Left ventricle myocardium inferior (tissue), 1 donor: ENCODE data around the gene POU3F1. TPM values are rescaled to one million over a fixed set of nuclear protein-coding genes. Genes with fewer than 3 reads are reported as not detected.

ENCODE experiments used
- DNase-seq: peaks from one replicate; pipeline ENCODE4 v3.0.0-alpha.2; 2020
- H3K27ac ChIP-seq: fragments of 200-600 bp; replicated peaks from 2 replicates; pipeline ENCODE4 v1.8.0; 2021
- H3K27me3 ChIP-seq: fragments of 200-600 bp; 2 replicates; pipeline ENCODE4 v1.8.0; 2021; ENCODE audit warnings: low read depth
- H3K36me3 ChIP-seq: fragments of 200-600 bp; 2 replicates; pipeline ENCODE4 v1.8.0; 2021
- H3K4me1 ChIP-seq: fragments of 200-600 bp; 2 replicates; pipeline ENCODE4 v1.8.0; 2021
- H3K4me3 ChIP-seq: fragments of 200-600 bp; 2 replicates; pipeline ENCODE4 v1.8.0; 2021; ENCODE audit warnings: mild to moderate bottlenecking, moderate library complexity
- H3K9me3 ChIP-seq: fragments of 200-600 bp; replicated peaks from 2 replicates; pipeline ENCODE4 v1.8.0; 2021
- CTCF ChIP-seq: fragments of 200-600 bp; IDR thresholded peaks from 2 replicates; pipeline ENCODE4 v1.8.0; 2021; ENCODE audit warnings: antibody characterized with exemption, mild to moderate bottlenecking, borderline replicate concordance
- intact Hi-C: fragments of 100-400 bp; cut with micrococcal nuclease; formaldehyde crosslinking; loops from one replicate; pipeline ENCODE4 v1.11.0; 2022
- total RNA-seq: library from RNA; stranded (reverse); fragmentation: NEBNext Ultra II Directional; extraction: Animal tissue kit (Norgen Biotek cat#: 25700); gene quantifications from one replicate; pipeline ENCODE4 v1.2.1, GENCODE V29; 2021
- donor health status: DM: no; HTN: yes; CAD: no; lungs with severe emphysema.

The POU3F1 gene
- total RNA-seq, 1 donor from 2014 or later: 0.11 TPM

- no peak for TF ChIP-seq CTCF
- peaks cover 34% of the 10 kb centered on the region for H3K4me1 ChIP-seq
- intact Hi-C loops: no loop called here
- no peak overlapping the region for H3K4me3 ChIP-seq
- no peak overlapping the region for H3K27ac ChIP-seq
- H3K27me3 ChIP-seq: no peaks in the 10 kb centered on the region
- no peak for DNase-seq
- H3K9me3 ChIP-seq: no peaks in the 10 kb centered on the region
- no peaks in the 10 kb centered on the region for H3K36me3 ChIP-seq
Measured at GRCh38 chr1:38031513-38031866, 15.1 kb downstream of the POU3F1 start.

DNA sequence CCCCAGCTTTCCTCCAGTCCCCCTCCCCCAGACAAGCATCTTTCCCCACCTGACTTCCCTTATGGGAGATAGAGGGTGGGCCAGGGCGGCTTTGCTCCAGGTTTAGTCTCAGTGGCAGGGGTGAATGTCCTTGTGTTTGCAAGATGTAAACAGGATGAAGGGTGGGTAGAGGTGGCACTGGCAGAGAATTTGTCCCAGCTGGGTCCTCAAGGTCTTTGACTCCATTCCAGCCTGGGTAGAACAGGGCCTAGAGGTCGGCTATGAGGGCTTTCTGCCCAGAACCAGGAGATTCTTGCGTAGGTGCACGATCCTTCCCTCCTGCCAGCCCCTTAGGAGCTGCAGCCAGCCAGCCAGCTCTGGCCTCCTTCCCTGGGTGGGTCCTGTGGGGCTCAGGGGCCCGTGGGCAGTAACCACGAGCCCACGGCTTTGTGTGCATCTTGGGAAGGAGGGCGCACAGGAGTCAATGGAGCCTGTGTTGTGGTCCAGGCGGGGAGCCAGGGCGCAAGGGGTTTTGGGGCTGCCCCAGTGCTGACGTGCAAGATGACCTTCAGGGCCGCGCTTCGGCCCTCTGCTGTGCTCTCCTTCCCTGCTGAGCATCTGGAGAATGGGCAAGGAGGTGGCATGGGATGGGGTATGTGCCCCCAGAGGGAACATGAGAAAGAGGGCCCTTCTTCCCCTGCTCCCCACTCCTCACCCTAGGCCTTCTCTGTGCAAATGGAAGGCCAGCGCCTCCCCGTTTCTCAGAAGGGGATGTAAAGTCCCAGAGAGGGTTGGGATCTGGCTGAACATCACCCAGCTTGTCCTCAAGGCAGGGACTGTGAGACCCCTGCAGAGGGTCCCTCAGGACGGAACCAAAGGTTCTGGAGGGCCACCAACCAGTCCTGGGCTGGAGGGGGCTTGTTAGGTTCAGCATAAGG lies 15.7 kb downstream of the POU3F1 start:
- H3K36me3 ChIP-seq: peaks cover 6% of the 10 kb centered on the region
- H3K4me3 ChIP-seq: no peak overlapping the region
- no peak for DNase-seq
- H3K9me3 ChIP-seq: no peaks in the 10 kb centered on the region
- intact Hi-C loops: no loop called here
- no peak for TF ChIP-seq CTCF
- no peaks in the 10 kb centered on the region for H3K27me3 ChIP-seq
- peak overlapping the region; percentile 79 for H3K27ac ChIP-seq
- H3K4me1 ChIP-seq: peaks cover 34% of the 10 kb centered on the region

DNA sequence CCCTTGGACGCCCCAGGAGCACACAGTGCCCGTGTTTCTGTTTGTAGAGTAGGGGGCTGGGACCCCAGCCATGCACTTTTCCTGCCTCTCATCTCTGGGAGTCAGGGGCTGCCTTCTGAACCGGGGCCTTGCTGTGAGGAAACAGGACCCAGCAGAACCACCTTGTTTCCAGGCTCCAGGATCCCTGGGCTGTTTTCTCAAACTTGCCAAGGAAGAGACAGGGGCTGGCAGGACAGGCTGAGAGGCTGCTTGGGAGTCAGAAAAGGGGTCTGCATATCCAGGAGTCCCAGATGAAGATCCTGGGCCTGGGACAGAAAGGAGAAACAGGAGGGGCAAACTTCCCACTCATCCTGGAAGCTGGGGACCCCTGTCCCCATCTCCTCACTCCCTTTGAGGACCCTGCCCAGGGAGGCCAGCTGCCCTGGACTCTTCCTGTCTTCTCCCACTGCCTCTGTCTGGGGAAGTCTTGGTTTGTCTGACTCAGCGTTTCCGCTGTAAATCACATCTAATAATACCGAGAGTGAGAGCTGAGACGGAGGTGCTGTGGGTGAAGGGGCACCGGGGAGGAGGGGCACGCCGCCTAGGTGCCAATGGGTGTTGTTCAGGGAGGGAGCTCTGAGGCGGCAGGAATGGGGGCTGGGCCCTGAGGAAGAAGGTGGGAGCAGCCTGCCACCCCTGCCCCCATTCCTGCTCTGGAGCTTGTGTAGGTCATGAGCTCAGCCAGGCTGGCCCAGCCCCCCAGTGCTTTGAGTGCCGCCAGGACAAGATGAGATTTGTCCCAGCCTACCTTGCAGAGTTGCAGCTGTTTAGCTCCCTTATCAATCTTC lies 16.7 kb downstream of the POU3F1 start:
- H3K4me1 ChIP-seq: peaks cover 34% of the 10 kb centered on the region
- no peaks in the 10 kb centered on the region for H3K9me3 ChIP-seq
- peak; percentile 51 for DNase-seq
- H3K4me3 ChIP-seq: peak overlapping the region; percentile 29
- TF ChIP-seq CTCF: no peak
- peaks cover 16% of the 10 kb centered on the region for H3K36me3 ChIP-seq
- intact Hi-C loops: no loop called here
- H3K27me3 ChIP-seq: no peaks in the 10 kb centered on the region
- peak overlapping the region; percentile 79 for H3K27ac ChIP-seq

DNA sequence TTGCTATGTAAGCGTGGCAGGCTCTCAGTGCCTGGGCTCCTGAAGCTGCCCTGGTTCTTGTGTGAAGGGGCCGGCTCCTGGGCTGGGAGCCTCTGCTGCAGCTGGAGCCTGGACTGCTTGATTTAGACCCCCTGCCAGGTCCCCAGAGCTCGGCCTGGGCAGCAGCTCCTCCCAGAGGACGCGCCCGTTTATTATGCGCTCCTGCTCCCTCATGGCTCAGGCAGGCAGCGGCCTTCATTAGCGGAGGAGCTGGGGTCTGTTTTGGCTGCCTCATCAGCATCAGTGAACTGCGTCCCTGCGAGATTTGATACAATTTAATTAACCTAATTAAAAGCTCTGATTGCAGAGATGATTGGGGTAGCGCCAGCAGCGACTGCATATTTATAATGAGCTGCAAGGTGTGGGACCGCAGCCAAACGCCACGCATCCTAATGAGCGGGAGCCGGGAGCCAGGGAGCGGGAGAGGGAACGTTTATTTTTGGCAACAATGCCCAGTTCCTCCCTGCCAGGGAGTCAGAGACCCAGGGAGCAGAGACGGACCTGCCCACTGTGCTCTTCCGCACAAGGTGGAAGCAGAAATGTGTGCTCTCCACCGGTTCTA lies 17.4 kb downstream of the POU3F1 start:
- Histone ChIP-seq H3K4me1 (peaks cover 34% of the 10 kb centered on the region), H3K4me3 (peak overlapping the region; percentile 29), H3K27ac (peak overlapping the region; percentile 79), H3K36me3 (peaks cover 21% of the 10 kb centered on the region), H3K9me3 (no peaks in the 10 kb centered on the region), H3K27me3 (no peaks in the 10 kb centered on the region)
- DNase-seq: no peak
- no peak for TF ChIP-seq CTCF
- intact Hi-C loops: no loop called here

DNA sequence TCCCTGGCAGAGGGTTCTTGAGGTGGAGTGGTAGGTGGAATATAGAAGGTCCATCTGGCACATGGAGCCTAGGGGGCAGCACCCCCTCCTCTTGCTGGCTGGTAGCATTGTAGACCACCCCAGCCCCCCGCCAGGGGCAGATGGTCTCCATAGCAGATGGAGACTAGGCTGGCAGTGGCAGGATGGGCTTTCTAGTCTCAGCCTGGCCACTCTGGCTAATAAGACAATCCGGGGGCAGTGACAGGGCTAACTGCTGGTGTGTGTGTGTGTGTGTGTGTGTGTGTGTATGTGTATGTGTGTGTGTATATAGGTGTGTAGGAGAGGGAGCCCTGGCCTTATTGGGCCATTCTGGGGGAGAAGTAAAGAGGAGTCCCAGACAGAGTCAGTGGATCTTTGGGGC lies 17.9 kb downstream of the POU3F1 start:
- Histone ChIP-seq H3K27ac (peak overlapping the region; percentile 79), H3K36me3 (peaks cover 26% of the 10 kb centered on the region), H3K4me3 (no peak overlapping the region), H3K9me3 (no peaks in the 10 kb centered on the region), H3K4me1 (peaks cover 35% of the 10 kb centered on the region), H3K27me3 (no peaks in the 10 kb centered on the region)
- no peak for DNase-seq
- intact Hi-C loops: no loop called here
- no peak for TF ChIP-seq CTCF
